ENCODE results near the gene DAPK3. TPM values are rescaled to one million over a fixed set of nuclear protein-coding genes. Genes with fewer than 3 reads are reported as not detected.
A peak's percentile ranks its signal among the peaks of the same experiment; 100 is the strongest.
"Not testable (repeated sequence)": the region's sequence is repeated elsewhere in the genome, so short reads cannot be mapped to it uniquely, and the experiment has no call there.

DAPK3 gene
- polyA plus RNA-seq, 2 of the 4 experiments (the other 2 are of a cell fraction): 33.0 to 54.9 TPM

GRCh38 chr19:4007021-4007835, 36.3 kb upstream of the DAPK3 start, which contains the start of gene PIAS4 (continued):
- TF ChIP-seq ZFP36 (IDR thresholded peaks at IDR 0.05; ENCODE audit: borderline replicate concordance, partially characterized antibody): no peak
- no peak for TF ChIP-seq RCOR1 (IDR thresholded peaks at IDR 0.05; ENCODE audit: low read depth, low read length)
- 0 out of 2 replicates have a peak, but pooled peaks have one; percentile 48 for TF ChIP-seq RFX5 (IDR thresholded peaks at IDR 0.05)
- TF ChIP-seq USF2 (IDR thresholded peaks at IDR 0.05): peak; percentile 60
- TF ChIP-seq FOXS1 (CRISPR knock-in tag; IDR thresholded peaks at IDR 0.05): no peak
- no peak for TF ChIP-seq ZC3H11A (IDR thresholded peaks at IDR 0.05)
- TF ChIP-seq CBX2 (IDR thresholded peaks at IDR 0.05; ENCODE audit: borderline replicate concordance, low read depth): no peak
- TF ChIP-seq JUN (IDR thresholded peaks at IDR 0.05): peak; percentile 50 to 66; a peak in 1 of 5 replicates
- no peak for TF ChIP-seq FOSB (CRISPR knock-in tag; IDR thresholded peaks at IDR 0.05)
- no peak for TF ChIP-seq BHLHE40 (IDR thresholded peaks at IDR 0.05; ENCODE audit: low read depth, low read length)
- TF ChIP-seq MAZ (IDR thresholded peaks at IDR 0.05; ENCODE audit: borderline replicate concordance, low read depth, low read length): no peak
- TF ChIP-seq RAD21 (conservative IDR thresholded peaks at IDR 0.05 in 1 of 2, IDR thresholded peaks at IDR 0.05 in 1 of 2): no peak
- no peak for TF ChIP-seq JUNB (IDR thresholded peaks at IDR 0.05)
- TF ChIP-seq FOSL2 (IDR thresholded peaks at IDR 0.05): no peak
- TF ChIP-seq FOSL2 (CRISPR knock-in tag; IDR thresholded peaks at IDR 0.05): no peak; the same call in 1 of the 2 replicates
- peak; percentile 55; the same call in 1 of the 2 replicates for TF ChIP-seq E2F6 (IDR thresholded peaks at IDR 0.05; ENCODE audit: borderline replicate concordance, low read depth)
- TF ChIP-seq HOXA7 (CRISPR knock-in tag; IDR thresholded peaks at IDR 0.05): no peak
- TF ChIP-seq ESRRA (IDR thresholded peaks at IDR 0.05; ENCODE audit: borderline replicate concordance, low read length): no peak
- TF ChIP-seq EHMT2 (IDR thresholded peaks at IDR 0.05; ENCODE audit: low read depth): no peak
- no peak for TF ChIP-seq ATOH8 (CRISPR knock-in tag; IDR thresholded peaks at IDR 0.05; ENCODE audit: low read depth)
- TF ChIP-seq NPAS2 (CRISPR knock-in tag; IDR thresholded peaks at IDR 0.05; ENCODE audit: borderline replicate concordance): no peak
- TF ChIP-seq CHD2 (IDR thresholded peaks at IDR 0.05; ENCODE audit: low read length, partially characterized antibody): no peak
- TF ChIP-seq TFCP2L1 (CRISPR knock-in tag; IDR thresholded peaks at IDR 0.05): no peak
- TF ChIP-seq HOXB13 (CRISPR knock-in tag; IDR thresholded peaks at IDR 0.05; ENCODE audit: low read depth): no peak

- H3K27ac ChIP-seq; FAIRE-seq; H3K9me3 ChIP-seq; H3K4me3 ChIP-seq; H3K4me2 ChIP-seq; DNase-seq (ENCODE audit: low read depth in 1 of 2, low spot score in 1 of 2); ATAC-seq: not testable (repeated sequence)
- peaks cover 13% of the 10 kb centered on the region; the same call in 1 of the 3 replicates for H3K4me1 ChIP-seq
- 92% methylated on average over 9 of the region's 9 CpGs for WGBS (ENCODE audit: missing lambda C conversion rate)
- ChIA-PET CTCF (interaction anchor here (0.7 to 2.5 kb wide), 4 partner anchors 9 to 203 kb away, joined by 3 to 7 read pairs (median 4); no protein-coding TSS in a partner anchor), POLR2A (interaction anchor here (0.7 kb wide), 1 partner anchor 267 kb away, joined by 7 read pairs; no protein-coding TSS in a partner anchor)
These were observed 34.5 kb upstream of the DAPK3 start for GRCh38 chr19:4005436-4005835.

GRCh38 chr19:4000798-4001197, 29.9 kb upstream of the DAPK3 start:
- ATAC-seq; POLR2A ChIA-PET; FAIRE-seq; DNase-seq (ENCODE audit: low read depth in 1 of 2, low spot score in 1 of 2); H3K9me3 ChIP-seq; H3K4me1 ChIP-seq; H3K4me3 ChIP-seq; H3K27ac ChIP-seq; H3K4me2 ChIP-seq: not testable (repeated sequence)
- 92% methylated on average over 5 of the region's 5 CpGs for WGBS (ENCODE audit: missing lambda C conversion rate)
- CTCF ChIA-PET: interaction anchor here (0.6 to 1.4 kb wide), 4 partner anchors 10 to 232 kb away, joined by 3 to 6 read pairs (median 4); no protein-coding TSS in a partner anchor

GRCh38 chr19:3998667-3999412, 27.9 kb upstream of the DAPK3 start:
- ATAC-seq; H3K4me2 ChIP-seq; CTCF ChIA-PET; H3K4me3 ChIP-seq; H3K4me1 ChIP-seq; H3K27ac ChIP-seq; POLR2A ChIA-PET; H3K9me3 ChIP-seq; DNase-seq (ENCODE audit: low read depth in 1 of 2, low spot score in 1 of 2); FAIRE-seq: not testable (repeated sequence)
- WGBS (ENCODE audit: missing lambda C conversion rate): 71% methylated on average over 13 of the region's 29 CpGs
